B cell (primary cell): ENCODE results near the gene TRAPPC3L. TPM values are rescaled to one million over a fixed set of nuclear protein-coding genes. Genes with fewer than 3 reads are reported as not detected.

Experiments
- ATAC-seq: fragments of 200-7000 bp; cut with Tn5 transposase; one replicate; pipeline ENCODE4 v1.10.0; 2021; ENCODE audit warnings: low read depth, mild to moderate bottlenecking, moderate number of reproducible peaks, moderate library complexity
- CTCF ChIA-PET: fragments of 350-600 bp; sonication (Branson Sonifier 250); formaldehyde crosslinking; loops from one replicate; lab custom pipeline; 2021; ENCODE audit warnings: antibody characterized with exemption, inconsistent platforms; lab: Charles Lee
- POLR2A ChIA-PET: fragments of 350-600 bp; sonication (Branson Sonifier 250); formaldehyde crosslinking; loops from one replicate; lab custom pipeline; 2021; ENCODE audit warnings: antibody characterized with exemption; lab: Charles Lee
- DNase-seq: peaks from one replicate; pipeline ENCODE4 v3.0.0; 2013
- H2AFZ ChIP-seq: 2 replicates; pipeline ENCODE4 v1.6.1; 2012; ENCODE audit warnings: mild to moderate bottlenecking, low read depth, low read length; ENCODE audit not compliant: insufficient read depth, poor library complexity, severe bottlenecking
- H3K27ac ChIP-seq, 2 donors: 1 replicate in 1 of 2; 2 replicates in 1 of 2; pipeline ENCODE4 v1.5.1; 2012 to 2013; ENCODE audit warnings: low read length in 2 of 2, mild to moderate bottlenecking in 2 of 2, moderate library complexity in 1 of 2
- H3K27me3 ChIP-seq, 4 experiments: fragments of 200-600 bp in 1 of 4; sonication (generic) in 1 of 4; replicated peaks in 1 of 4; 1 replicate in 2 of 4; 2 replicates in 2 of 4; pipeline versions ENCODE4 v1.6.1 to v1.7.0; 2013 to 2016; ENCODE audit warnings: low read length in 3 of 4, mild to moderate bottlenecking in 2 of 4, mixed read lengths in 1 of 4, moderate library complexity in 1 of 4; ENCODE audit not compliant: insufficient read depth in 4 of 4, control insufficient read depth in 3 of 4; ENCODE audit errors: control extremely low read depth in 1 of 4
- H3K36me3 ChIP-seq, 2 experiments: replicated peaks in 1 of 2; 1 replicate in 1 of 2; 2 replicates in 1 of 2; pipeline versions ENCODE4 v1.6.1 to v1.7.1; 2013; ENCODE audit warnings: low read length in 1 of 2; ENCODE audit not compliant: insufficient read depth in 2 of 2, control insufficient read depth in 1 of 2; ENCODE audit errors: control extremely low read depth in 1 of 2, extremely low read depth in 1 of 2
- H3K4me1 ChIP-seq, 2 donors: fragments of 200-600 bp in 1 of 2; sonication (generic) in 1 of 2; 1 replicate in 1 of 2; 2 replicates in 1 of 2; pipeline versions ENCODE4 v1.5.1 to v1.6.1; 2013 to 2017; ENCODE audit warnings: low read length in 2 of 2; ENCODE audit not compliant: control insufficient read depth in 2 of 2, insufficient read depth in 2 of 2
- H3K4me2 ChIP-seq: replicated peaks from 2 replicates; pipeline ENCODE3; 2012; ENCODE audit warnings: mild to moderate bottlenecking, low read depth, low read length; ENCODE audit not compliant: poor library complexity, severe bottlenecking
- H3K4me3 ChIP-seq, 5 experiments: fragments of 200-600 bp in 1 of 5; sonication (generic) in 1 of 5; 1 replicate in 3 of 5; 2 replicates in 2 of 5; pipeline versions ENCODE4 v1.5.1 to v1.7.0; 2011 to 2016; ENCODE audit warnings: low read length in 4 of 5, mild to moderate bottlenecking in 4 of 5, low read depth in 2 of 5, control low read depth in 1 of 5, moderate library complexity in 1 of 5; ENCODE audit not compliant: insufficient read depth in 1 of 5; ENCODE audit errors: control extremely low read depth in 1 of 5, extremely low read depth in 1 of 5
- H3K79me2 ChIP-seq: fragments of 200-600 bp; sonication (generic); one replicate; pipeline ENCODE4 v1.6.0; 2016; ENCODE audit warnings: low read length; ENCODE audit not compliant: control insufficient read depth, insufficient read depth
- H3K9ac ChIP-seq: fragments of 200-600 bp; sonication (generic); 2 replicates; pipeline ENCODE4 v1.6.1; 2017; ENCODE audit warnings: mild to moderate bottlenecking, low read length, moderate library complexity
- H3K9me3 ChIP-seq, 3 donors: one replicate each; pipeline versions ENCODE4 v1.6.1 to v1.7.1; 2013; ENCODE audit warnings: low read length in 2 of 3; ENCODE audit not compliant: control insufficient read depth in 2 of 3, insufficient read depth in 1 of 3; ENCODE audit errors: control extremely low read depth in 1 of 3
- H4K20me1 ChIP-seq: 2 replicates; pipeline ENCODE4 v1.6.0; 2012; ENCODE audit warnings: mild to moderate bottlenecking, low read length; ENCODE audit not compliant: insufficient read depth, control insufficient read depth, poor library complexity, severe bottlenecking
- H3K27ac Mint-ChIP-seq: one replicate; pipeline ENCODE4 v1.8.0; 2021; ENCODE audit warnings: mixed read lengths
- H3K27me3 Mint-ChIP-seq: one replicate; pipeline ENCODE4 v1.8.0; 2021; ENCODE audit warnings: mixed read lengths
- H3K4me1 Mint-ChIP-seq: one replicate; pipeline ENCODE4 v1.8.0; 2021; ENCODE audit warnings: mixed read lengths
- H3K4me3 Mint-ChIP-seq: one replicate; pipeline ENCODE4 v1.8.0; 2021; ENCODE audit warnings: mixed read lengths
- H3K9me3 Mint-ChIP-seq: one replicate; pipeline ENCODE4 v1.8.0; 2022; ENCODE audit warnings: mixed read lengths; ENCODE audit not compliant: insufficient read depth
- CTCF ChIP-seq: fragments of 200-600 bp; IDR thresholded peaks from one replicate; pipeline ENCODE4 v1.8.0; 2022; ENCODE audit warnings: antibody characterized with exemption, mild to moderate bottlenecking
- EZH2 ChIP-seq: IDR thresholded peaks from 2 replicates; pipeline ENCODE4 v1.6.1; 2012; ENCODE audit warnings: borderline replicate concordance, low read depth, mild to moderate bottlenecking, moderate library complexity, low read length; ENCODE audit not compliant: insufficient read depth, poor library complexity, severe bottlenecking
- WGBS: methylation state at CpG from one replicate; pipeline ENCODE4 v1.1.5; 2013; ENCODE audit warnings: missing lambda C conversion rate; ENCODE audit not compliant: insufficient coverage; 5-methylcytosine and 5-hydroxymethylcytosine counted together
- intact Hi-C: fragments of 100-400 bp; cut with micrococcal nuclease; formaldehyde crosslinking; loops from one replicate; pipeline ENCODE4 v1.10.0; 2022
- polyA plus RNA-seq: library from polyadenylated mRNA; depleted of rRNA; stranded (reverse); fragments of >200 nt; gene quantifications from 2 replicates; pipeline ENCODE4 v1.2.3, GENCODE V29; 2012
- total RNA-seq, 2 donors: library from RNA; stranded (reverse); fragments of 120-200 nt in 1 of 2; gene quantifications; 1 replicate in 1 of 2; 2 replicates in 1 of 2; pipeline versions ENCODE4 v1.2.3 to v1.2.4, GENCODE V29; 2013 to 2022

Gene TRAPPC3L
- total and polyA plus RNA-seq, 2 donors (not counting 1 experiment from before 2014, with no cell fraction given) = not detected

- Histone ChIP-seq H3K27me3 (no peaks in the 10 kb centered on the region), H2AFZ (no peak overlapping the region), H3K4me2 (peak overlapping the region; percentile 94), H3K27ac (peak overlapping the region; percentile 86 to 91), H4K20me1 (no peaks in the 10 kb centered on the region), H3K79me2 (peaks cover 11% of the 10 kb centered on the region), H3K4me1 (peaks cover 55 to 60% of the 10 kb centered on the region in 2 donors), H3K4me3 (peak overlapping the region; percentile 26 to 91 (median 71)), H3K9me3 (no peaks in the 10 kb centered on the region), H3K36me3 (no peaks in the 10 kb centered on the region), H3K9ac (peak overlapping the region; percentile 76)
- Mint-ChIP-seq H3K27ac (peak overlapping the region; percentile 96), H3K27me3 (no peaks in the 10 kb centered on the region), H3K4me3 (peak overlapping the region; percentile 93), H3K9me3 (no peaks in the 10 kb centered on the region), H3K4me1 (peaks cover 65% of the 10 kb centered on the region)
- ChIA-PET CTCF (interaction anchor here (1.0 to 3.1 kb wide), 4 partner anchors 17 to 72 kb away, joined by 3 to 9 read pairs (median 4); no protein-coding TSS in a partner anchor), POLR2A (no interaction called here)
- DNase-seq (no peak), ATAC-seq (no peak)
- intact Hi-C loops = loop anchor here (2.0 to 10.0 kb wide), 6 partner anchors 18 to 358 kb away; partner anchors contain the start of genes DSE, KPNA5, NT5DC1 and ZUP1
- TF ChIP-seq CTCF (no peak), EZH2 (no peak)
- WGBS = 80% methylated on average over 1 of the region's 4 CpGs
These were observed 82.2 kb downstream of the TRAPPC3L start for GRCh38 chr6:116463301-116463700.
